Mucosa of descending colon (tissue), 3 donors: ENCODE data around the gene ZNF132. TPM values are rescaled to one million over a fixed set of nuclear protein-coding genes. Genes with fewer than 3 reads are reported as not detected.

ENCODE experiments used
- ATAC-seq: fragments of 200-7000 bp; cut with Tn5 transposase; one replicate; pipeline ENCODE4 v1.9.1; 2020; ENCODE audit warnings: mild to moderate bottlenecking, moderate library complexity
- DNase-seq, 3 donors: peaks; one replicate each; pipeline ENCODE4 v3.0.0-alpha.2; 2020
- H3K36me3 ChIP-seq: fragments of 200-600 bp; one replicate; pipeline ENCODE4 v1.8.0; 2021; ENCODE audit warnings: low read depth, mild to moderate bottlenecking
- H3K4me1 ChIP-seq: fragments of 200-600 bp; one replicate; pipeline ENCODE4 v1.8.0; 2021; ENCODE audit warnings: low read depth, mild to moderate bottlenecking
- H3K4me3 ChIP-seq: fragments of 200-600 bp; one replicate; pipeline ENCODE4 v1.8.0; 2021; ENCODE audit warnings: mild to moderate bottlenecking
- H3K9me3 ChIP-seq: fragments of 200-600 bp; one replicate; pipeline ENCODE4 v1.8.0; 2021; ENCODE audit warnings: mild to moderate bottlenecking
- CTCF ChIP-seq: fragments of 200-600 bp; IDR thresholded peaks from one replicate; pipeline ENCODE4 v1.8.0; 2022; ENCODE audit warnings: antibody characterized with exemption, mild to moderate bottlenecking
- intact Hi-C, 2 donors: fragments of 100-400 bp; cut with DNase I in 1 of 2; cut with micrococcal nuclease in 1 of 2; formaldehyde crosslinking; loops; one replicate each; pipeline versions ENCODE4 v1.11.0 to v1.11.1; 2022; cut with DNase I, micrococcal nuclease
- total RNA-seq, 3 donors: library from RNA; stranded (reverse); fragmentation: NEBNext Ultra II Directional in 2 of 3; extraction: Animal tissue kit (Norgen Biotek cat#: 25700) in 2 of 3; gene quantifications; one replicate each; pipeline versions ENCODE4 v1.2.1 to v1.2.4, GENCODE V29; 2021 to 2023
- donor health status: DM: no; HTN: no; CAD: no; lungs with moderate emphysema.
- donor health status: DM: no; HTN: no; CAD: no.
- donor health status: DM: no; HTN: yes; CAD: no.

The ZNF132 gene
- total RNA-seq, 3 donors from 2014 or later, result 1.5 to 9.8 (median 5.6) TPM

GRCh38 chr19:58397533-58398037 lies 42.4 kb downstream of the ZNF132 start:
- H3K4me3 ChIP-seq, result no peak overlapping the region
- TF ChIP-seq CTCF, result no peak
- intact Hi-C loops, result no loop called here
- no peaks in the 10 kb centered on the region for H3K9me3 ChIP-seq
- peaks cover 12% of the 10 kb centered on the region for H3K36me3 ChIP-seq
- ATAC-seq (no peak), DNase-seq (no peak)
- H3K4me1 ChIP-seq, result peaks cover 18% of the 10 kb centered on the region

GRCh38 chr19:58396691-58397532 lies 43.0 kb downstream of the ZNF132 start:
- no peak for ATAC-seq
- TF ChIP-seq CTCF, result no peak
- no peak overlapping the region for H3K4me3 ChIP-seq
- intact Hi-C loops, result no loop called here
- no peaks in the 10 kb centered on the region for H3K9me3 ChIP-seq
- DNase-seq, result no peak
- H3K36me3 ChIP-seq, result peaks cover 13% of the 10 kb centered on the region
- H3K4me1 ChIP-seq, result peaks cover 14% of the 10 kb centered on the region

GRCh38 chr19:58395979-58396627 lies 43.9 kb downstream of the ZNF132 start:
- DNase-seq (peak in 1 of 3 donors; percentile 31), ATAC-seq (peak; percentile 9)
- Histone ChIP-seq H3K36me3 (peaks cover 10% of the 10 kb centered on the region), H3K4me3 (no peak overlapping the region), H3K9me3 (no peaks in the 10 kb centered on the region), H3K4me1 (peaks cover 12% of the 10 kb centered on the region)
- intact Hi-C loops, result no loop called here
- TF ChIP-seq CTCF, result no peak

GRCh38 chr19:58395220-58395978 lies 44.6 kb downstream of the ZNF132 start, which contains the start of gene RNF225:
RNF225 (plus strand) TSS chr19:58395656; CDS start chr19:58396090, 434 bp downstream.
- Histone ChIP-seq H3K4me1 (peaks cover 12% of the 10 kb centered on the region), H3K36me3 (peaks cover 8% of the 10 kb centered on the region), H3K4me3 (no peak within 1 kb of the TSS), H3K9me3 (no peaks in the 10 kb centered on the region)
- intact Hi-C loops, result no loop called here
- DNase-seq (peak in 2 of 3 donors; percentile 53 to 76), ATAC-seq (peak; percentile 68)
- TF ChIP-seq CTCF, result no peak

GRCh38 chr19:58394821-58395219 lies 45.1 kb downstream of the ZNF132 start:
- DNase-seq (no peak), ATAC-seq (peak; percentile 18)
- Histone ChIP-seq H3K4me3 (no peak overlapping the region), H3K36me3 (peaks cover 8% of the 10 kb centered on the region), H3K9me3 (no peaks in the 10 kb centered on the region), H3K4me1 (peaks cover 12% of the 10 kb centered on the region)
- intact Hi-C loops, result no loop called here
- no peak for TF ChIP-seq CTCF
